GM12878 (cell line): ENCODE data around the gene MTR. TPM values are rescaled to one million over a fixed set of nuclear protein-coding genes. Genes with fewer than 3 reads are reported as not detected.

Source experiments
- ATAC-seq: fragments of 200-7000 bp; cut with Tn5 transposase; 3 replicates; pipeline ENCODE4 v1.9.1; 2020; ENCODE audit warnings: mild to moderate bottlenecking, moderate library complexity
- BruUV-seq: library from RNA; stranded (reverse); fragments of 400-500 nt; replicated peaks from 2 replicates; lab custom pipeline; 2021; lab: Mats Ljungman, UMichigan
- CTCF ChIA-PET: fragments of 300-600 bp; sonication (Branson Sonifier 250); formaldehyde crosslinking; extraction: SDS; loops from one replicate; lab custom pipeline; 2021; ENCODE audit warnings: inconsistent platforms; lab: Yijun Ruan, JAX
- POLR2A ChIA-PET: fragments of 350-600 bp; formaldehyde crosslinking; extraction: SDS; loops from one replicate; lab custom pipeline; 2021; ENCODE audit warnings: inconsistent platforms; lab: Charles Lee
- RAD21 ChIA-PET: fragments of 300-600 bp; sonication (Branson Sonifier 250); formaldehyde crosslinking; loops from one replicate; lab custom pipeline; 2023; ENCODE audit warnings: antibody characterized with exemption; ENCODE audit not compliant: unreplicated experiment; lab: Charles Lee
- SMC1A ChIA-PET: fragments of 300-600 bp; sonication (Branson Sonifier 250); formaldehyde crosslinking; loops from one replicate; lab custom pipeline; 2023; ENCODE audit not compliant: unreplicated experiment, uncharacterized antibody; lab: Charles Lee
- DNase-seq: peaks from one replicate; pipeline ENCODE4 v3.0.0-alpha.2; 2011; ENCODE audit warnings: low read depth, low spot score
- FAIRE-seq: peaks from 3 replicates; lab custom pipeline; 2011; peaks lifted over from hg19 to GRCh38; lab: Jason Lieb, UNC
- H2AFZ ChIP-seq: 2 replicates; pipeline ENCODE4 v1.6.0; 2011; ENCODE audit warnings: low read depth, low read length, control low read depth; ENCODE audit not compliant: control insufficient read depth
- H3K27ac ChIP-seq: 2 replicates; pipeline ENCODE4 v1.5.1; 2011; ENCODE audit warnings: control low read depth; ENCODE audit not compliant: control insufficient read depth, insufficient read depth
- H3K27me3 ChIP-seq, 2 experiments: replicated peaks in 1 of 2; 2 replicates each; pipeline versions ENCODE4 v1.6.0 to v1.6.1; 2011; ENCODE audit warnings: low read length in 1 of 2; ENCODE audit not compliant: control insufficient read depth in 2 of 2, insufficient read depth in 2 of 2
- H3K36me3 ChIP-seq, 2 experiments: 2 replicates each; pipeline ENCODE4 v1.5.1; 2011; ENCODE audit warnings: low read length in 1 of 2; ENCODE audit not compliant: control insufficient read depth in 2 of 2, insufficient read depth in 2 of 2
- H3K4me1 ChIP-seq: 2 replicates; pipeline ENCODE4 v1.6.1; 2011; ENCODE audit warnings: mild to moderate bottlenecking, low read length, moderate library complexity, mixed read lengths; ENCODE audit not compliant: control insufficient read depth, insufficient read depth
- H3K4me2 ChIP-seq: 2 replicates; pipeline ENCODE4 v1.6.0; 2011; ENCODE audit warnings: control low read depth; ENCODE audit not compliant: control insufficient read depth, insufficient read depth
- H3K4me3 ChIP-seq: fragments of 200-600 bp; sonication (generic); 2 replicates; pipeline ENCODE4 v1.5.1; 2016
- H3K79me2 ChIP-seq: 2 replicates; pipeline ENCODE4 v1.6.0; 2011; ENCODE audit warnings: low read length; ENCODE audit not compliant: control insufficient read depth, insufficient read depth
- H3K9ac ChIP-seq: 2 replicates; pipeline ENCODE4 v1.8.0; 2011; ENCODE audit warnings: low read length, control low read depth, mixed read lengths; ENCODE audit not compliant: control insufficient read depth, insufficient read depth
- H3K9me3 ChIP-seq: replicated peaks from 3 replicates; pipeline ENCODE4 v1.5.1; 2011; ENCODE audit warnings: mild to moderate bottlenecking, low read length; ENCODE audit not compliant: control insufficient read depth, insufficient read depth
- H4K20me1 ChIP-seq: 2 replicates; pipeline ENCODE4 v1.6.0; 2011; ENCODE audit not compliant: control insufficient read depth, insufficient read depth
- CBX3 ChIP-seq: fragments of 200-600 bp; sonication (generic); IDR thresholded peaks from 2 replicates; pipeline ENCODE4 v1.6.1; 2016; ENCODE audit warnings: low read depth, borderline replicate concordance
- MEF2B ChIP-seq: fragments of 450-650 bp; IDR thresholded peaks from 2 replicates; pipeline ENCODE4 v1.6.1; 2018; ENCODE audit warnings: mild to moderate bottlenecking, moderate library complexity; ENCODE audit not compliant: partially characterized antibody, poor library complexity, severe bottlenecking
- MYB ChIP-seq: fragments of 150-350 bp; IDR thresholded peaks from 2 replicates; pipeline ENCODE4 v1.6.1; 2014; ENCODE audit warnings: mild to moderate bottlenecking, low read depth, low read length, borderline replicate concordance
- NR2F1 ChIP-seq: fragments of 450-650 bp; conservative IDR thresholded peaks from 2 replicates; pipeline ENCODE4 v1.6.1; 2017; ENCODE audit warnings: mild to moderate bottlenecking
- NRF1 ChIP-seq: conservative IDR thresholded peaks from 2 replicates; pipeline ENCODE4 v1.6.1; 2011; ENCODE audit warnings: mild to moderate bottlenecking, low read depth, low read length, improper control_type of control experiment
- RAD21 ChIP-seq: IDR thresholded peaks from 2 replicates; pipeline ENCODE4 v1.6.1; 2011; ENCODE audit warnings: mild to moderate bottlenecking, low read depth, low read length, moderate library complexity; ENCODE audit not compliant: insufficient read depth
- RAD51 ChIP-seq: fragments of 450-650 bp; IDR thresholded peaks from 2 replicates; pipeline ENCODE4 v1.6.1; 2016; ENCODE audit warnings: moderate library complexity, mild to moderate bottlenecking, inconsistent platforms
- RBBP5 ChIP-seq: fragments of 200-600 bp; sonication (generic); conservative IDR thresholded peaks from 2 replicates; pipeline ENCODE4 v1.6.1; 2016
- TCF7 ChIP-seq: IDR thresholded peaks from 2 replicates; pipeline ENCODE4 v1.6.1; 2014; ENCODE audit warnings: antibody characterized with exemption, borderline replicate concordance
- ZBED1 ChIP-seq: IDR thresholded peaks from 2 replicates; pipeline ENCODE4 v1.6.1; 2016; ENCODE audit warnings: borderline replicate concordance
- WGBS: methylation state at CpG from one replicate; pipeline ENCODE4 v1.1.6; 2016; ENCODE audit warnings: low lambda C conversion rate; ENCODE audit not compliant: insufficient replicate concordance, insufficient coverage; ENCODE audit errors: missing lambda C conversion rate; 5-methylcytosine and 5-hydroxymethylcytosine counted together
- in situ Hi-C: fragments of 300-500 bp; cut with MboI; formaldehyde crosslinking; loops from 9 replicates; pipeline ENCODE4 v1.14.3; 2018; ENCODE audit warnings: mixed read lengths
- intact Hi-C: fragments of 100-400 bp; cut with micrococcal nuclease; formaldehyde crosslinking; loops from one replicate; pipeline ENCODE4 v1.14.2; 2022; ENCODE audit not compliant: unreplicated experiment
- polyA plus RNA-seq, 11 experiments: library from polyadenylated mRNA; depleted of rRNA in 4 of 11; unstranded in 6 of 11; stranded (reverse) in 5 of 11; fragments of >200 nt; fragmentation: Nextera tagmentation in 4 of 11; fragmentation: Illumina TruSeq in 1 of 11; extraction: Ambion mirVana in 4 of 11; extraction: Trizol in 1 of 11; gene quantifications; 1 replicate in 1 of 11; 2 replicates in 10 of 11; pipeline versions ENCODE4 v1.2.1 to v1.2.3, GENCODE V29; 2011 to 2016; ENCODE audit warnings: inconsistent platforms in 2 of 11, missing spikeins in 2 of 11, low read depth in 1 of 11
- total RNA-seq, 4 experiments: library from RNA; depleted of rRNA in 3 of 4; stranded (reverse); fragments of >200 nt in 3 of 4; fragmentation: Illumina TruSeq in 1 of 4; extraction: Trizol in 1 of 4; gene quantifications; 2 replicates each; pipeline versions ENCODE4 v1.2.1 to v1.2.3, GENCODE V29; 2013 to 2021
- TF ChIP-seq, protein P1 (sequence below): IDR thresholded peaks from 2 replicates; pipeline ENCODE4 v1.6.1; 2012; ENCODE audit warnings: mild to moderate bottlenecking, low read depth, low read length
- TF ChIP-seq, protein P2 (sequence below): IDR thresholded peaks from 2 replicates; pipeline ENCODE4 v1.6.1; 2012; ENCODE audit warnings: low read depth, low read length, improper control_type of control experiment

The MTR gene
- total and polyA plus RNA-seq, 10 of the 15 experiments (the other 5 are each of a cell fraction or from before 2014, with no cell fraction given): 2.4 to 38.7 (median 16.5) TPM

DNA sequence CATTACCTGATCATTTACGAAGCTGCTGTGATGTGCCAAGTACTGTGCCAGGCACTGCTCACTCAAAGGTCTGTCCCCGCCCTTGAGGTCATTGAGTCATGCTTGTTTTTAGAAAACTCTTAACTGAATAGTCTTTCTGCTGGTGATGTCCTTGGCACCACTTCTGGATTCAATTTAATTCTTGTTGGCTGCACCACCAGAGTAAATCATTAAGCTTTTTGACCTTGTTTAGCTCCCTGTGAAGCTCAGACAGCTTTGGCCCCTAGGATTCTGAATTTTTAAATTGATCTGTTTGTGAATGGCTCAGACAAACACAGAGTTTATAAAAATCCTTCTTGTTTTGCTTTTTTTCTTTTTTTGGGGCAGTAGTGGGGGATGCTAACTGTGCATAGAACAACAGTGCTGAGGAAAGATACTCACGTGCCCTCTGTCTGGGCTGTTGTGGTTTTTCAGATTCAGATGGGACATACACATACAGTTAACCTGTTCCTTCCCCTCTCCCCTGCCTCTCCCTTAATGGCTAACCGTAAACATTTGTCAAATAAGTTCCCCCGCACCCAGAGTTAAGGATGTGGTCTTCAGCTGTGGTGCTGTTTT lies 67.6 kb downstream of the MTR start:
- peaks cover 8 to 36% of the 10 kb centered on the region in 2 experiments for H3K36me3 ChIP-seq
- RAD21 ChIA-PET: no interaction called here
- H2AFZ ChIP-seq: no peak overlapping the region
- no peak for TF ChIP-seq MYB
- TF ChIP-seq, all 136 proteins: peak for 0
- DNase-seq: no peak
- Histone ChIP-seq H3K27me3 (no peaks in the 10 kb centered on the region), H3K9ac (no peak overlapping the region), H3K9me3 (no peaks in the 10 kb centered on the region), H3K79me2 (no peaks in the 10 kb centered on the region), H3K4me1 (no peaks in the 10 kb centered on the region), H3K4me3 (no peak overlapping the region), H3K4me2 (no peak overlapping the region), H3K27ac (no peak overlapping the region), H4K20me1 (no peaks in the 10 kb centered on the region)
- ChIA-PET SMC1A (interaction anchor here (0.8 kb wide), 1 partner anchor 104 kb away, joined by 3 read pairs; no protein-coding TSS in a partner anchor), POLR2A (interaction anchor here (1.3 kb wide), 1 partner anchor 9 kb away, joined by 3 read pairs; no protein-coding TSS in a partner anchor), CTCF (interaction anchor here (1.1 to 1.8 kb wide), 3 partner anchors 11 to 94 kb away, joined by 3 to 5 read pairs (median 3); no protein-coding TSS in a partner anchor)
- intact Hi-C loops: no loop called here
- in situ Hi-C loops: loop anchor here (10.0 kb wide), 1 partner anchor 258 kb away; the partner anchor contains the start of gene HEATR1
- no peak for ATAC-seq
- no TSS peak for BruUV-seq
- FAIRE-seq: no peak
- WGBS: 75% methylated on average over 5 of the region's 5 CpGs

DNA sequence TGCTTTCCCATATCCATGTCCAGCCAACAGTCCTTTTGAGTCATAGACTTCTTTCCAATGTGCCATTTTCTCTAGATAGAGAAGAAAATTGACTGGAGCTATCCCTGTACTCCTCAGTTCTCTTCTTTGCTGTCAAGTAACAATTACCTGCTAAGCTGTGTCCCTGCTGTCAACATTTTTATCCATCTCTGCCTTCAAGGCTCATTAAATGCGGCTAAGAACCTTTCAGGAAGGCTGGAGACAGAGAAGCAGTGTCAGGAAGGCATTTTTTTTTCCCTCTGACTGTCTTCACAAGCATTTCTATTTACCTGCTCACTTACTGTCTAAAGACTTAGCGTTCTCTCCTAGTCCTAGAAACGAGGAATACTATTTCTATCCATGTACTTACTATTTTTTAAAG lies 69.1 kb downstream of the MTR start:
- 97% methylated on average over 3 of the region's 3 CpGs for WGBS
- Histone ChIP-seq H3K4me2 (no peak overlapping the region), H3K27ac (no peak overlapping the region), H3K9ac (no peak overlapping the region), H3K9me3 (no peaks in the 10 kb centered on the region), H3K79me2 (no peaks in the 10 kb centered on the region), H4K20me1 (no peaks in the 10 kb centered on the region), H3K4me1 (no peaks in the 10 kb centered on the region), H3K36me3 (peaks cover 5 to 36% of the 10 kb centered on the region in 2 experiments), H3K27me3 (no peaks in the 10 kb centered on the region), H2AFZ (no peak overlapping the region), H3K4me3 (no peak overlapping the region)
- no peak for FAIRE-seq
- intact Hi-C loops (no loop called here), in situ Hi-C loops (loop anchor here (10.0 kb wide), 1 partner anchor 259 kb away; the partner anchor contains the start of gene HEATR1)
- DNase-seq: no peak
- no TSS peak for BruUV-seq
- ATAC-seq: no peak
- ChIA-PET POLR2A (no interaction called here), RAD21 (no interaction called here), CTCF (no interaction called here), SMC1A (interaction anchor here (1.6 kb wide), 1 partner anchor 8 kb away, joined by 4 read pairs; no protein-coding TSS in a partner anchor)
- no peak for TF ChIP-seq RAD51
- no peak for TF ChIP-seq CBX3
- no peak for TF ChIP-seq RAD21
- TF ChIP-seq TCF7: no peak
- TF ChIP-seq ZBED1: no peak
- no peak for TF ChIP-seq NRF1
- TF ChIP-seq, protein P1, sequence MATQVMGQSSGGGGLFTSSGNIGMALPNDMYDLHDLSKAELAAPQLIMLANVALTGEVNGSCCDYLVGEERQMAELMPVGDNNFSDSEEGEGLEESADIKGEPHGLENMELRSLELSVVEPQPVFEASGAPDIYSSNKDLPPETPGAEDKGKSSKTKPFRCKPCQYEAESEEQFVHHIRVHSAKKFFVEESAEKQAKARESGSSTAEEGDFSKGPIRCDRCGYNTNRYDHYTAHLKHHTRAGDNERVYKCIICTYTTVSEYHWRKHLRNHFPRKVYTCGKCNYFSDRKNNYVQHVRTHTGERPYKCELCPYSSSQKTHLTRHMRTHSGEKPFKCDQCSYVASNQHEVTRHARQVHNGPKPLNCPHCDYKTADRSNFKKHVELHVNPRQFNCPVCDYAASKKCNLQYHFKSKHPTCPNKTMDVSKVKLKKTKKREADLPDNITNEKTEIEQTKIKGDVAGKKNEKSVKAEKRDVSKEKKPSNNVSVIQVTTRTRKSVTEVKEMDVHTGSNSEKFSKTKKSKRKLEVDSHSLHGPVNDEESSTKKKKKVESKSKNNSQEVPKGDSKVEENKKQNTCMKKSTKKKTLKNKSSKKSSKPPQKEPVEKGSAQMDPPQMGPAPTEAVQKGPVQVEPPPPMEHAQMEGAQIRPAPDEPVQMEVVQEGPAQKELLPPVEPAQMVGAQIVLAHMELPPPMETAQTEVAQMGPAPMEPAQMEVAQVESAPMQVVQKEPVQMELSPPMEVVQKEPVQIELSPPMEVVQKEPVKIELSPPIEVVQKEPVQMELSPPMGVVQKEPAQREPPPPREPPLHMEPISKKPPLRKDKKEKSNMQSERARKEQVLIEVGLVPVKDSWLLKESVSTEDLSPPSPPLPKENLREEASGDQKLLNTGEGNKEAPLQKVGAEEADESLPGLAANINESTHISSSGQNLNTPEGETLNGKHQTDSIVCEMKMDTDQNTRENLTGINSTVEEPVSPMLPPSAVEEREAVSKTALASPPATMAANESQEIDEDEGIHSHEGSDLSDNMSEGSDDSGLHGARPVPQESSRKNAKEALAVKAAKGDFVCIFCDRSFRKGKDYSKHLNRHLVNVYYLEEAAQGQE: no peak
- no peak for TF ChIP-seq MEF2B
- TF ChIP-seq, protein P2, sequence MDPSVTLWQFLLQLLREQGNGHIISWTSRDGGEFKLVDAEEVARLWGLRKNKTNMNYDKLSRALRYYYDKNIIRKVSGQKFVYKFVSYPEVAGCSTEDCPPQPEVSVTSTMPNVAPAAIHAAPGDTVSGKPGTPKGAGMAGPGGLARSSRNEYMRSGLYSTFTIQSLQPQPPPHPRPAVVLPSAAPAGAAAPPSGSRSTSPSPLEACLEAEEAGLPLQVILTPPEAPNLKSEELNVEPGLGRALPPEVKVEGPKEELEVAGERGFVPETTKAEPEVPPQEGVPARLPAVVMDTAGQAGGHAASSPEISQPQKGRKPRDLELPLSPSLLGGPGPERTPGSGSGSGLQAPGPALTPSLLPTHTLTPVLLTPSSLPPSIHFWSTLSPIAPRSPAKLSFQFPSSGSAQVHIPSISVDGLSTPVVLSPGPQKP: no peak
- TF ChIP-seq NR2F1: no peak
- TF ChIP-seq RBBP5: no peak
